Measurements from ENCODE around the gene SLC9A5. TPM values are rescaled to one million over a fixed set of nuclear protein-coding genes. Genes with fewer than 3 reads are reported as not detected.

The SLC9A5 gene
- total RNA-seq, 1 donor from 2014 or later = 17.2 TPM

DNA sequence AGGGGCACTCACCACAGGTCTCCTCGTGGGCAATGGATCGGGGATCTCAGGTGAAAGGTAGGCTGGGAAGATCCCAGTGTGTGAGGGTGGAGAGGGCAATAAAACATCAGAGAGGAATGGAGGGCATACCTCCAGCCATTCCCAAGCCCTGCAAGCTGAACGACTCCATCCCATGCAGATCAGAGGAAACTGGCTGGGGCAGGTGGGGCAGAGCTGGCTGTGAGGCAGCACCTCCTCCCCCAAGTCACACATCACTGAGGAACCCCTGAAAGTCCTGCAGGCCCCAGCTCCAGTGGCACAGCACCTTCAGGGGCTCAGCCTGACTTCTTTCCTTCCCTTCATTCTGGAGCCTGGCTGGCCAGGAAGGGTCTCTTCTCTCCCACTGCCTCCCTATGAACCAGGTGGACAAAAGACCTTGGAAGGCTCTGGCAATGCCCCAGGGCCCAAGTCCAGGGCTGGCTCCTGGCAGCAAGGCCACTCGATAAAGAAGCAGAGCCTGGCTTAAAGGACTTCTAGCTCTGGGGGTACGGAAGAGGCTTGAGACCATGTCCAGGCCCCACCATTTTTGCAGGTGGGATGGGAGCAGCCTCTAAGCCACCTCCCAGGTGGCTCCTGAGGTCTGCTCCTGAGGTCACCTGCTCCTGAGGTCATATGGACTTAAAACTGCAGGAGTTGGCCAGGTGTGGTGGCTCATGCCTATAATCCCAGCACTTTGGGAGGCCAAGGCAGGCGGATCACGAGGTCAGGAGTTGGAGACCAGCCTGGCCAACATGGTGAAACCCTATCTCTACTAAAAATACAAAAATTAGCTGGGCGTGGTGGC, 35.4 kb upstream of the SLC9A5 start:
- Mint-ChIP-seq H3K4me1 (ENCODE audit: unreplicated experiment) (peaks cover 60% of the 10 kb centered on the region), H3K36me3 (ENCODE audit: low read depth, unreplicated experiment) (peaks cover 22% of the 10 kb centered on the region), H3K27ac (ENCODE audit: unreplicated experiment) (peak overlapping the region; percentile 90), H3K27me3 (ENCODE audit: unreplicated experiment) (peaks cover 37% of the 10 kb centered on the region), H3K4me3 (ENCODE audit: unreplicated experiment) (peak overlapping the region; percentile 42), H3K9me3 (ENCODE audit: unreplicated experiment) (no peaks in the 10 kb centered on the region)
- no peak for TF ChIP-seq CTCF (IDR thresholded peaks at IDR 0.05; ENCODE audit: unreplicated experiment)
- no peak for DNase-seq (ENCODE audit: low spot score)

DNA sequence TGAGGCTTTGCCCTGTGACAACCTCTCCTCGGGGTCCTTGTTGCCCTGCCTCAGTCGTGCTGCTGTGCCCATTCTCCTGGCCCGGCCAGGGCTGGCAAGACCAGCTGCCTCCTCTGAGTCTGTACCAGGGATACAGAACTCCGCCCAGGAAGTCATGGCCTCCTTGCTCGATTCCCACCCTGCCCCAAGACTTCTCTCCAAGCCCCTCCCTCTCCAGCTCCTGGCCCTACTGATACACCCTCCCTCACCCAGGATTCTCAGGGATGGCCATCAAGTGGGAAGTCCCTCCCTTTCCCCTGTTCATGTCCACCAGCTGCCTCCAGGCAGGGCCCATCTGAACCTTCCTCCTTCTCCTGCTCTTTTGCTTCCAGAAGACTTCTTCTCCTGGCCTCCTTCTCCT, 33.1 kb upstream of the SLC9A5 start:
- peak overlapping the region; percentile 99 for H3K27ac Mint-ChIP-seq (ENCODE audit: unreplicated experiment)
- peaks cover 67% of the 10 kb centered on the region for H3K4me1 Mint-ChIP-seq (ENCODE audit: unreplicated experiment)
- H3K9me3 Mint-ChIP-seq (ENCODE audit: unreplicated experiment) = no peaks in the 10 kb centered on the region
- peaks cover 35% of the 10 kb centered on the region for H3K27me3 Mint-ChIP-seq (ENCODE audit: unreplicated experiment)
- no peak for TF ChIP-seq CTCF (IDR thresholded peaks at IDR 0.05; ENCODE audit: unreplicated experiment)
- no peak for DNase-seq (ENCODE audit: low spot score)
- H3K4me3 Mint-ChIP-seq (ENCODE audit: unreplicated experiment) = peak overlapping the region; percentile 62
- H3K36me3 Mint-ChIP-seq (ENCODE audit: low read depth, unreplicated experiment) = peaks cover 24% of the 10 kb centered on the region

GRCh38 chr16:67216612-67217490, 31.9 kb upstream of the SLC9A5 start:
- no peaks in the 10 kb centered on the region for H3K9me3 Mint-ChIP-seq (ENCODE audit: unreplicated experiment)
- H3K27me3 Mint-ChIP-seq (ENCODE audit: unreplicated experiment) = peaks cover 30% of the 10 kb centered on the region
- H3K4me1 Mint-ChIP-seq (ENCODE audit: unreplicated experiment) = peaks cover 60% of the 10 kb centered on the region
- no peak for TF ChIP-seq CTCF (IDR thresholded peaks at IDR 0.05; ENCODE audit: unreplicated experiment)
- peak overlapping the region; percentile 99 for H3K27ac Mint-ChIP-seq (ENCODE audit: unreplicated experiment)
- DNase-seq (ENCODE audit: low spot score) = peak; percentile 50
- H3K36me3 Mint-ChIP-seq (ENCODE audit: low read depth, unreplicated experiment) = peaks cover 28% of the 10 kb centered on the region
- H3K4me3 Mint-ChIP-seq (ENCODE audit: unreplicated experiment) = peak overlapping the region; percentile 57

DNA sequence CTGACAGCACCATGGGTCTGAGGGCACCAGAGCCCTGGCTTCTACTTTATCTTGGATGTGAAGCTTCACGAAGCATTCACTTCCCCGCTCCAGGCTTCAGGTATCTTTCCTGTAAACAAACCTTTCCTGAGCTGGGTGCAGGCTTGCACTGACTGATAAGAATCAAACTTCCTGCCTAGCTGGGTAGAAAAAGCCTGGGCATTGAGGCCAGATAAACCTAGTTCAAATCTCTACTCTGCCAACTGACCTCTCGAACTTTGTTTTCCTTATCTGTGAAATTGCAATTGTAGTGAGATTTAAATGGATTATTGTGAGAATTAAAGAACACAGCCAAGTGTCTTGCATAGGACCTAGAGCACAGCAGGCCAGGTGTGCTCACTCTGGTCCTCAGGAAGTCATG, 24.8 kb upstream of the SLC9A5 start:
- peaks cover 67% of the 10 kb centered on the region for H3K4me1 Mint-ChIP-seq (ENCODE audit: unreplicated experiment)
- TF ChIP-seq CTCF (IDR thresholded peaks at IDR 0.05; ENCODE audit: unreplicated experiment) = no peak

More for the DNA sequence above, 24.8 kb upstream of the SLC9A5 start:
- Mint-ChIP-seq H3K27me3 (ENCODE audit: unreplicated experiment) (peaks cover 19% of the 10 kb centered on the region), H3K4me3 (ENCODE audit: unreplicated experiment) (no peak overlapping the region), H3K27ac (ENCODE audit: unreplicated experiment) (peak overlapping the region; percentile 55), H3K9me3 (ENCODE audit: unreplicated experiment) (no peaks in the 10 kb centered on the region), H3K36me3 (ENCODE audit: low read depth, unreplicated experiment) (peaks cover 31% of the 10 kb centered on the region)
- no peak for DNase-seq (ENCODE audit: low spot score)
